Trophoblast cell (in vitro differentiated cells and primary cell): ENCODE results near the gene PLEKHG7.

Experiments used
- DNase-seq, 2 donors: peaks; one replicate each; pipeline ENCODE4 v3.0.0-alpha.2; 2016
- H2AFZ ChIP-seq: 2 replicates; pipeline ENCODE4 v1.6.1; 2013; ENCODE audit warnings: low read length, moderate library complexity, mild to moderate bottlenecking; ENCODE audit not compliant: insufficient read depth, poor library complexity
- H2AK5ac ChIP-seq: 2 replicates; pipeline ENCODE4 v1.6.1; 2013; ENCODE audit warnings: mild to moderate bottlenecking, low read length
- H2BK120ac ChIP-seq: 2 replicates; pipeline ENCODE4 v1.6.1; 2013; ENCODE audit warnings: low read length, mild to moderate bottlenecking, moderate library complexity; ENCODE audit not compliant: insufficient read depth, poor library complexity
- H2BK12ac ChIP-seq: 2 replicates; pipeline ENCODE4 v1.6.1; 2013; ENCODE audit warnings: mild to moderate bottlenecking, low read length, moderate library complexity
- H2BK5ac ChIP-seq: 2 replicates; pipeline ENCODE4 v1.6.1; 2013; ENCODE audit warnings: low read length, low read depth, moderate library complexity, mild to moderate bottlenecking; ENCODE audit not compliant: poor library complexity
- H3K14ac ChIP-seq: 2 replicates; pipeline ENCODE4 v1.6.1; 2013; ENCODE audit warnings: mild to moderate bottlenecking, low read length
- H3K18ac ChIP-seq: 2 replicates; pipeline ENCODE4 v1.6.1; 2013; ENCODE audit warnings: mild to moderate bottlenecking, low read length
- H3K23ac ChIP-seq: 2 replicates; pipeline ENCODE4 v1.6.1; 2013; ENCODE audit warnings: low read length
- H3K27ac ChIP-seq: 2 replicates; pipeline ENCODE4 v1.5.1; 2013; ENCODE audit warnings: low read depth, mild to moderate bottlenecking, inconsistent platforms, low read length, moderate library complexity
- H3K27me3 ChIP-seq: 2 replicates; pipeline ENCODE4 v1.6.1; 2013; ENCODE audit warnings: inconsistent platforms, mild to moderate bottlenecking, low read length, moderate library complexity; ENCODE audit not compliant: insufficient read depth
- H3K36me3 ChIP-seq, 2 experiments: 1 replicate in 1 of 2; 2 replicates in 1 of 2; pipeline ENCODE4 v1.6.1; 2013; ENCODE audit warnings: low read length in 2 of 2, mild to moderate bottlenecking in 2 of 2, moderate library complexity in 1 of 2; ENCODE audit not compliant: insufficient read depth in 2 of 2, control insufficient read depth in 1 of 2
- H3K4ac ChIP-seq: 2 replicates; pipeline ENCODE4 v1.6.1; 2013; ENCODE audit warnings: low read depth, mild to moderate bottlenecking, low read length, moderate library complexity
- H3K4me1 ChIP-seq, 2 experiments: 1 replicate in 1 of 2; 2 replicates in 1 of 2; pipeline ENCODE4 v1.6.1; 2013; ENCODE audit warnings: low read length in 2 of 2, mild to moderate bottlenecking in 2 of 2, moderate library complexity in 1 of 2; ENCODE audit not compliant: insufficient read depth in 2 of 2, control insufficient read depth in 1 of 2
- H3K4me2 ChIP-seq: 2 replicates; pipeline ENCODE4 v1.6.1; 2013; ENCODE audit warnings: inconsistent platforms, mild to moderate bottlenecking, low read length, moderate library complexity
- H3K4me3 ChIP-seq: 2 replicates; pipeline ENCODE4 v1.5.1; 2013; ENCODE audit warnings: mild to moderate bottlenecking, low read depth, low read length, inconsistent platforms
- H3K79me1 ChIP-seq: one replicate; pipeline ENCODE4 v1.6.1; 2013; ENCODE audit warnings: low read length
- H3K79me2 ChIP-seq: 2 replicates; pipeline ENCODE4 v1.6.1; 2013; ENCODE audit warnings: low read length, mild to moderate bottlenecking; ENCODE audit not compliant: control insufficient read depth, insufficient read depth, poor library complexity
- H3K9ac ChIP-seq: 2 replicates; pipeline ENCODE4 v1.6.1; 2013; ENCODE audit warnings: mild to moderate bottlenecking, low read length
- H3K9me3 ChIP-seq: 2 replicates; pipeline ENCODE4 v1.6.1; 2013; ENCODE audit warnings: low read depth, mild to moderate bottlenecking, control low read depth, inconsistent platforms, low read length; ENCODE audit not compliant: insufficient read depth
- H4K12ac ChIP-seq: 2 replicates; pipeline ENCODE4 v1.6.1; 2013; ENCODE audit warnings: low read depth, mild to moderate bottlenecking, low read length, moderate library complexity
- H4K8ac ChIP-seq: 2 replicates; pipeline ENCODE4 v1.6.1; 2013; ENCODE audit warnings: low read depth, mild to moderate bottlenecking, low read length, moderate library complexity
- H4K91ac ChIP-seq: one replicate; pipeline ENCODE4 v1.6.1; 2013; ENCODE audit warnings: low read depth, mild to moderate bottlenecking, low read length, moderate library complexity
- WGBS: extraction: QIAGEN DNeasy Blood & Tissue Kit; methylation state at CpG from one replicate; pipeline ENCODE4 v1.1.7; 2013; ENCODE audit warnings: missing lambda C conversion rate; ENCODE audit not compliant: insufficient read length, insufficient coverage; ENCODE audit errors: extremely low coverage; 5-methylcytosine and 5-hydroxymethylcytosine counted together

Gene PLEKHG7

GRCh38 chr12:92695577-92695976, 7.2 kb upstream of the PLEKHG7 start:
- Histone ChIP-seq H2BK120ac (no peak overlapping the region), H3K9ac (no peak overlapping the region), H3K27ac (no peak overlapping the region), H3K18ac (no peak overlapping the region), H3K79me2 (no peaks in the 10 kb centered on the region), H2AK5ac (no peak overlapping the region), H2AFZ (no peak overlapping the region), H3K4me2 (no peak overlapping the region), H3K4me1 (no peaks in the 10 kb centered on the region), H3K4ac (no peak overlapping the region), H4K12ac (no peak overlapping the region), H3K4me3 (no peak overlapping the region), H3K9me3 (peaks cover 2% of the 10 kb centered on the region), H2BK12ac (no peak overlapping the region), H3K36me3 (no peaks in the 10 kb centered on the region), H3K79me1 (no peaks in the 10 kb centered on the region), H3K27me3 (no peaks in the 10 kb centered on the region), H3K23ac (no peak overlapping the region), H4K91ac (no peak overlapping the region), H4K8ac (no peak overlapping the region), H2BK5ac (no peak overlapping the region), H3K14ac (no peak overlapping the region)
- DNase-seq: no peak
- no CpG with 5 or more reads among the region's 1 CpG for WGBS

- no peaks in the 10 kb centered on the region for H3K79me2 ChIP-seq
- no peak overlapping the region for H3K14ac ChIP-seq
- no peak overlapping the region for H3K27ac ChIP-seq
- H3K18ac ChIP-seq: no peak overlapping the region
- H4K91ac ChIP-seq: no peak overlapping the region
- no peak overlapping the region for H2BK12ac ChIP-seq
- no peak overlapping the region for H2AFZ ChIP-seq
- no peaks in the 10 kb centered on the region for H3K79me1 ChIP-seq
- H3K36me3 ChIP-seq: no peaks in the 10 kb centered on the region
- no peak overlapping the region for H3K4me2 ChIP-seq
- H3K4me3 ChIP-seq: no peak overlapping the region
- no peak overlapping the region for H3K4ac ChIP-seq
- H2AK5ac ChIP-seq: no peak overlapping the region
- no peak overlapping the region for H4K12ac ChIP-seq
- no peak overlapping the region for H4K8ac ChIP-seq
- no peak for DNase-seq
- peaks cover 2% of the 10 kb centered on the region for H3K9me3 ChIP-seq
- H3K9ac ChIP-seq: no peak overlapping the region
- no peak overlapping the region for H2BK120ac ChIP-seq
- H3K4me1 ChIP-seq: no peaks in the 10 kb centered on the region
- H2BK5ac ChIP-seq: no peak overlapping the region
- no peaks in the 10 kb centered on the region for H3K27me3 ChIP-seq
- H3K23ac ChIP-seq: no peak overlapping the region
Observed at GRCh38 chr12:92696216-92696615, 6.6 kb upstream of the PLEKHG7 start.

GRCh38 chr12:92698474-92698873, 4.3 kb upstream of the PLEKHG7 start:
- Histone ChIP-seq H3K79me1 (no peaks in the 10 kb centered on the region), H2AK5ac (no peak overlapping the region), H2AFZ (no peak overlapping the region), H3K4me3 (no peak overlapping the region), H3K18ac (no peak overlapping the region), H3K4ac (no peak overlapping the region), H2BK5ac (no peak overlapping the region), H3K27me3 (no peaks in the 10 kb centered on the region), H3K14ac (no peak overlapping the region), H3K23ac (no peak overlapping the region), H3K79me2 (no peaks in the 10 kb centered on the region), H3K9me3 (peaks cover 2% of the 10 kb centered on the region), H2BK12ac (no peak overlapping the region), H3K36me3 (no peaks in the 10 kb centered on the region), H4K91ac (no peak overlapping the region), H2BK120ac (no peak overlapping the region), H4K12ac (no peak overlapping the region), H3K4me1 (no peaks in the 10 kb centered on the region), H4K8ac (no peak overlapping the region), H3K9ac (no peak overlapping the region), H3K4me2 (no peak overlapping the region), H3K27ac (no peak overlapping the region)
- no peak for DNase-seq

GRCh38 chr12:92701441-92701840, 1.3 kb upstream of the PLEKHG7 start:
- no peak overlapping the region for H4K12ac ChIP-seq
- no peak overlapping the region for H2BK12ac ChIP-seq
- no peak overlapping the region for H3K18ac ChIP-seq
- no peaks in the 10 kb centered on the region for H3K27me3 ChIP-seq
- peaks cover 2% of the 10 kb centered on the region for H3K9me3 ChIP-seq
- no peak overlapping the region for H2AK5ac ChIP-seq
- no peak overlapping the region for H3K4me3 ChIP-seq
- no peak overlapping the region for H4K8ac ChIP-seq
- no peaks in the 10 kb centered on the region for H3K79me1 ChIP-seq
- H3K4me2 ChIP-seq: no peak overlapping the region
- H3K27ac ChIP-seq: no peak overlapping the region
- H3K9ac ChIP-seq: no peak overlapping the region
- H4K91ac ChIP-seq: no peak overlapping the region
- no peak overlapping the region for H3K23ac ChIP-seq
- H2BK120ac ChIP-seq: no peak overlapping the region
- H3K4me1 ChIP-seq: no peaks in the 10 kb centered on the region
- no peaks in the 10 kb centered on the region for H3K79me2 ChIP-seq
- no peaks in the 10 kb centered on the region for H3K36me3 ChIP-seq
- no peak for DNase-seq
- H3K4ac ChIP-seq: no peak overlapping the region
- no peak overlapping the region for H3K14ac ChIP-seq
- no peak overlapping the region for H2BK5ac ChIP-seq
- no peak overlapping the region for H2AFZ ChIP-seq
- WGBS: no CpG with 5 or more reads among the region's 1 CpG

GRCh38 chr12:92703786-92704185, 997 bp downstream of the PLEKHG7 start:
- Histone ChIP-seq H4K8ac (no peak overlapping the region), H3K4me1 (no peaks in the 10 kb centered on the region), H4K12ac (no peak overlapping the region), H3K27ac (no peak overlapping the region), H3K9ac (no peak overlapping the region), H2BK120ac (no peak overlapping the region), H3K27me3 (no peaks in the 10 kb centered on the region), H3K23ac (no peak overlapping the region), H3K4me3 (no peak overlapping the region), H2BK5ac (no peak overlapping the region), H4K91ac (no peak overlapping the region), H3K36me3 (no peaks in the 10 kb centered on the region), H3K79me1 (no peaks in the 10 kb centered on the region), H3K4me2 (no peak overlapping the region), H2BK12ac (no peak overlapping the region), H3K18ac (no peak overlapping the region), H3K9me3 (no peaks in the 10 kb centered on the region), H2AFZ (no peak overlapping the region), H2AK5ac (no peak overlapping the region), H3K4ac (no peak overlapping the region), H3K79me2 (no peaks in the 10 kb centered on the region), H3K14ac (no peak overlapping the region)
- DNase-seq: no peak
- no CpG with 5 or more reads among the region's 4 CpGs for WGBS
